T-helper 2 cell treated with Interferon-gamma antibody and Interleukin-4, amounts not matched to agents 5 μg/mL and 100 μg/mL, for 36 hours (primary cell): Measurements from ENCODE around the gene NXT2.
"Not testable (repeated sequence)": the region's sequence is repeated elsewhere in the genome, so short reads cannot be mapped to it uniquely, and the experiment has no call there.

ENCODE experiments used
- DNase-seq: peaks from one replicate; pipeline ENCODE4 v3.0.0; 2021; ENCODE audit warnings: low spot score
- H3K27ac Mint-ChIP-seq: one replicate; pipeline ENCODE4 v1.8.0; 2021; ENCODE audit warnings: mild to moderate bottlenecking, mixed read lengths
- H3K27me3 Mint-ChIP-seq: one replicate; pipeline ENCODE4 v1.8.0; 2021; ENCODE audit warnings: low read depth, mixed read lengths
- H3K36me3 Mint-ChIP-seq: one replicate; pipeline ENCODE4 v1.8.0; 2021; ENCODE audit warnings: low read depth, mixed read lengths
- H3K4me1 Mint-ChIP-seq: one replicate; pipeline ENCODE4 v1.8.0; 2021; ENCODE audit warnings: low read depth, mixed read lengths
- H3K4me3 Mint-ChIP-seq: one replicate; pipeline ENCODE4 v1.8.0; 2022; ENCODE audit warnings: mild to moderate bottlenecking, moderate library complexity, mixed read lengths
- H3K9me3 Mint-ChIP-seq: one replicate; pipeline ENCODE4 v1.8.0; 2021; ENCODE audit warnings: mixed read lengths

The NXT2 gene

GRCh38 chrX:109576083-109576482 is 39.4 kb downstream of the NXT2 start:
- H3K27ac Mint-ChIP-seq, DNase-seq, H3K27me3 Mint-ChIP-seq, H3K4me3 Mint-ChIP-seq, H3K36me3 Mint-ChIP-seq, H3K9me3 Mint-ChIP-seq, H3K4me1 Mint-ChIP-seq: not testable (repeated sequence)

DNA sequence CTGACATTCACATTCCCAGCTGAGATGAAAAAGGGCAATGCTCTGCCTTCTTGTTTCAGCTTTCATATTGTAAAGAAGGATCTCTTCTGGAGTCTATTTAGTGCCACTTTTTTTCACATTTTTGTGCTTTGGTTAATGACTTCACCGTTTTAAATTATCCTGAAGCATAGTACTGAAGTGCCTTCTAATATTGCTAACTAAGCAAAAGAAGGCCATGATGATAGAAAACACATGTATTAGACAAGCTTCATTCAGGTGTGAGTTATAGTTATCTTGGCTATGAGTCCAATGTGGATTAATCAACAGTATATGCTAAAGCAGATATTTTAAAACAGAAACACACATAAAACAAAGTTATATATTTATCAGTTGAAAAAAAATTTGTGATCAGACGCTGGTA is 40.4 kb downstream of the NXT2 start:
- H3K27me3 Mint-ChIP-seq, result peaks cover 5% of the 10 kb centered on the region
- no peaks in the 10 kb centered on the region for H3K9me3 Mint-ChIP-seq

DNA sequence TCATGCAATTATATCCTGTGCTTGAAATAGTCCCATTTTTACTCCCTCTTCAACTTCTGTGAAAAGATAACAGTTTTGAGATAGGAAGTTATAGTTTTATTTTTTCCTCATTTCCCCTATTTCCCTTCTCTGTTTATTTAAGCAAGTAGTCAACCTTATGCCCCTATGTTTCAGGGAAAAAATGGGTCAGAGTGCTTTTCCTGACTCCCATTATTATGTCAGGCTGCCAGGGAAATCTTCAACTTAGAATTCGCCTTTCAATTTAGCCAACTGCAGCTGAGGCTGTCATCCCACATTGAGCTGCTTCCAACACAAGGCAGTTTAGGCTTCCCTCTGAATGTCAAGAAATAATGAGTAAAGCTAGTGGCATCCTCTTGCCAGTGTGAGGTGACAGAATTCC is 42.3 kb downstream of the NXT2 start:
- no peaks in the 10 kb centered on the region for H3K9me3 Mint-ChIP-seq
- no peak for DNase-seq
- H3K36me3 Mint-ChIP-seq, result no peaks in the 10 kb centered on the region
- H3K27ac Mint-ChIP-seq, result no peak overlapping the region
- no peak overlapping the region for H3K4me3 Mint-ChIP-seq
- no peaks in the 10 kb centered on the region for H3K4me1 Mint-ChIP-seq
- H3K27me3 Mint-ChIP-seq, result peaks cover under 1% of the 10 kb centered on the region

More for the DNA sequence above, 40.4 kb downstream of the NXT2 start:
- Mint-ChIP-seq H3K4me3 (no peak overlapping the region), H3K27ac (no peak overlapping the region), H3K4me1 (no peaks in the 10 kb centered on the region), H3K36me3 (no peaks in the 10 kb centered on the region)
- DNase-seq, result no peak

DNA sequence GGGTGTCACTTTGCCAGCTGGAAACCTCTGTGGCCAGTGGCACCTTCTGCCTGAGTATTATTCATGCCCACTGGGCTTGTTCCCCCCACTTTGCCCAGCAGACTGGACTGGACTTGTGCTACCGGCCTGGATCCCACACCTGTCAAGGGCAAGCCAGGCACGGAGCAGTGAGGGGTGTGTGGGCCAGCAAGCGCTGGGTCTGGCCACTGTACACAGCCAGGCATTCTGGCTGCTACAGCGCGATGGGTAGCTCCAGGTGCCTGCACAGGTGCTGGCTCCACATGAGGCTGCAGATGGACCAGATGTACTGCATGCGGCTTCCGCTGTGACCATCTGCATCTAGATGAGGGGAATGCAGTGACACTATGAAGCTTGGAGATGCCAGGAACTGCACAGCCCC is 48.8 kb downstream of the NXT2 start:
- Mint-ChIP-seq H3K36me3 (no peaks in the 10 kb centered on the region), H3K4me3 (no peak overlapping the region), H3K9me3 (no peaks in the 10 kb centered on the region), H3K27ac (no peak overlapping the region), H3K27me3 (peaks cover 6% of the 10 kb centered on the region), H3K4me1 (no peaks in the 10 kb centered on the region)
- DNase-seq, result no peak

DNA sequence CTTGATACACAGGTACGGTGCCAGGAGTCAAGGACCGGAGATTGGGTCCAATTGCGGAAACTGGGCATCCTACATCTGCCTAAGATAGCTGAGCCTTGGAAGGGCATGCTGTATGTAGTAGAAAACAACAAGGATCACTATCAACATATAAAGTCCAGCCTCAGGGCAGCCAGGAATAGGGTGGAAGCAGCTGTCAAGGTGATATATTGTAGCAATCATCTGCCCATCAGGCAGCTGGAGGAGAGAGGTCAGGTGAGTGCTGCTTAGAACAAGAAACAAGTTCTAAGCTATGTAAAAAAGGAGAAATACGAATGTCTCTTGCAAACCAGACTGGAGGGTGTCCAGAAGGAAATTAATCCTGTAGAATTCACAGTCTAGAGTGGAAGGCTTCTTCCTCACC is 53.5 kb downstream of the NXT2 start:
- Mint-ChIP-seq H3K27me3 (peaks cover 9% of the 10 kb centered on the region), H3K4me1 (no peaks in the 10 kb centered on the region), H3K36me3 (no peaks in the 10 kb centered on the region), H3K4me3 (no peak overlapping the region), H3K9me3 (no peaks in the 10 kb centered on the region), H3K27ac (no peak overlapping the region)
- DNase-seq, result no peak
